Mesodermal cell (in vitro differentiated cells): Measurements from ENCODE around the gene PRTFDC1.
A peak's percentile ranks its signal among the peaks of the same experiment; 100 is the strongest.

Source experiments
- H3K27ac ChIP-seq: 2 replicates; pipeline ENCODE4 v1.7.0; 2013; ENCODE audit warnings: mild to moderate bottlenecking, low read depth, low read length, moderate library complexity; ENCODE audit not compliant: severe bottlenecking
- H3K36me3 ChIP-seq: 2 replicates; pipeline ENCODE4 v1.7.1; 2013; ENCODE audit warnings: mild to moderate bottlenecking, low read length, moderate library complexity; ENCODE audit not compliant: control insufficient read depth, insufficient read depth
- H3K4me1 ChIP-seq: one replicate; pipeline ENCODE4 v1.7.1; 2013; ENCODE audit warnings: mild to moderate bottlenecking, low read length; ENCODE audit not compliant: insufficient read depth, control insufficient read depth, poor library complexity, severe bottlenecking
- H3K4me3 ChIP-seq: 2 replicates; pipeline ENCODE4 v1.7.0; 2013; ENCODE audit warnings: low read length, control low read depth, mild to moderate bottlenecking; ENCODE audit not compliant: insufficient read depth, poor library complexity, severe bottlenecking; ENCODE audit errors: extremely low read depth
- H3K9me3 ChIP-seq: 2 replicates; pipeline ENCODE4 v1.7.1; 2013; ENCODE audit warnings: mild to moderate bottlenecking, low read length, moderate library complexity; ENCODE audit not compliant: control insufficient read depth
- WGBS, 2 experiments: methylation state at CpG; one replicate each; pipeline ENCODE4 v1.1.5; 2013; ENCODE audit warnings: missing lambda C conversion rate in 2 of 2; ENCODE audit not compliant: insufficient coverage in 2 of 2; 5-methylcytosine and 5-hydroxymethylcytosine counted together

The PRTFDC1 gene

GRCh38 chr10:24951201-24952142, 934 bp downstream of the PRTFDC1 start:
- H3K27ac ChIP-seq = peak overlapping the region; percentile 79
- peak overlapping the region; percentile 39 for H3K4me3 ChIP-seq
- H3K4me1 ChIP-seq = peaks cover 9% of the 10 kb centered on the region
- no peaks in the 10 kb centered on the region for H3K9me3 ChIP-seq
- 30 to 38% methylated on average over 7 of the region's 10 CpGs for WGBS, 2 experiments
- no peaks in the 10 kb centered on the region for H3K36me3 ChIP-seq

- H3K36me3 ChIP-seq = no peaks in the 10 kb centered on the region
- no peaks in the 10 kb centered on the region for H3K9me3 ChIP-seq
- peaks cover 9% of the 10 kb centered on the region for H3K4me1 ChIP-seq
- H3K27ac ChIP-seq = no peak overlapping the region
- no peak overlapping the region for H3K4me3 ChIP-seq
- WGBS, 2 experiments = 63 to 93% methylated on average over 2 to 4 of the region's 5 CpGs
Observed at GRCh38 chr10:24950439-24950838, 2.0 kb downstream of the PRTFDC1 start.

- Histone ChIP-seq H3K27ac (no peak overlapping the region), H3K36me3 (no peaks in the 10 kb centered on the region), H3K4me1 (peaks cover 9% of the 10 kb centered on the region), H3K9me3 (no peaks in the 10 kb centered on the region), H3K4me3 (no peak overlapping the region)
- 86 to 96% methylated on average over 3 of the region's 3 CpGs for WGBS, 2 experiments
Observed at GRCh38 chr10:24949616-24950015, 2.8 kb downstream of the PRTFDC1 start.

- peaks cover 9% of the 10 kb centered on the region for H3K4me1 ChIP-seq
- H3K36me3 ChIP-seq = no peaks in the 10 kb centered on the region
- H3K4me3 ChIP-seq = no peak overlapping the region
- H3K27ac ChIP-seq = peak overlapping the region; percentile 2
- H3K9me3 ChIP-seq = no peaks in the 10 kb centered on the region
- WGBS, 2 experiments = 80% methylated on average over 2 to 3 of the region's 4 CpGs
Observed at GRCh38 chr10:24947304-24948097, 4.9 kb downstream of the PRTFDC1 start.

GRCh38 chr10:24944512-24945255, 7.7 kb downstream of the PRTFDC1 start:
- H3K4me1 ChIP-seq = peaks cover 9% of the 10 kb centered on the region
- H3K9me3 ChIP-seq = no peaks in the 10 kb centered on the region
- H3K27ac ChIP-seq = peak overlapping the region; percentile 30
- no peak overlapping the region for H3K4me3 ChIP-seq
- WGBS, 2 experiments = 87 to 92% methylated on average over 9 to 10 of the region's 11 CpGs
- H3K36me3 ChIP-seq = no peaks in the 10 kb centered on the region

GRCh38 chr10:24938525-24938924, 13.9 kb downstream of the PRTFDC1 start:
- WGBS, 2 experiments = 100% methylated on average over 1 of the region's 2 CpGs
- Histone ChIP-seq H3K4me1 (no peaks in the 10 kb centered on the region), H3K27ac (no peak overlapping the region), H3K9me3 (no peaks in the 10 kb centered on the region), H3K36me3 (no peaks in the 10 kb centered on the region), H3K4me3 (no peak overlapping the region)

GRCh38 chr10:24938076-24938475, 14.3 kb downstream of the PRTFDC1 start:
- 84 to 100% methylated on average over 2 of the region's 5 CpGs for WGBS, 2 experiments

GRCh38 chr10:24935504-24936292, 16.7 kb downstream of the PRTFDC1 start:
- Histone ChIP-seq H3K4me3 (no peak overlapping the region), H3K4me1 (no peaks in the 10 kb centered on the region), H3K9me3 (no peaks in the 10 kb centered on the region), H3K27ac (no peak overlapping the region), H3K36me3 (no peaks in the 10 kb centered on the region)
- 77 to 87% methylated on average over 5 to 6 of the region's 8 CpGs for WGBS, 2 experiments

More at GRCh38 chr10:24938076-24938475, 14.3 kb downstream of the PRTFDC1 start:
- Histone ChIP-seq H3K9me3 (no peaks in the 10 kb centered on the region), H3K27ac (no peak overlapping the region), H3K4me1 (no peaks in the 10 kb centered on the region), H3K4me3 (no peak overlapping the region), H3K36me3 (no peaks in the 10 kb centered on the region)

- Histone ChIP-seq H3K27ac (no peak overlapping the region), H3K9me3 (no peaks in the 10 kb centered on the region), H3K4me3 (no peak overlapping the region), H3K4me1 (no peaks in the 10 kb centered on the region), H3K36me3 (no peaks in the 10 kb centered on the region)
- WGBS, 2 experiments = no CpG with 5 or more reads among the region's 1 CpG
Observed at GRCh38 chr10:24931236-24931635, 21.2 kb downstream of the PRTFDC1 start.

- Histone ChIP-seq H3K27ac (no peak overlapping the region), H3K36me3 (no peaks in the 10 kb centered on the region), H3K4me1 (no peaks in the 10 kb centered on the region), H3K9me3 (no peaks in the 10 kb centered on the region), H3K4me3 (no peak overlapping the region)
- 100% methylated on average over 1 of the region's 2 CpGs for WGBS, 2 experiments
Observed at GRCh38 chr10:24930427-24930826, 22.0 kb downstream of the PRTFDC1 start.
